ENCODE results near the gene ATG13.

DNA sequence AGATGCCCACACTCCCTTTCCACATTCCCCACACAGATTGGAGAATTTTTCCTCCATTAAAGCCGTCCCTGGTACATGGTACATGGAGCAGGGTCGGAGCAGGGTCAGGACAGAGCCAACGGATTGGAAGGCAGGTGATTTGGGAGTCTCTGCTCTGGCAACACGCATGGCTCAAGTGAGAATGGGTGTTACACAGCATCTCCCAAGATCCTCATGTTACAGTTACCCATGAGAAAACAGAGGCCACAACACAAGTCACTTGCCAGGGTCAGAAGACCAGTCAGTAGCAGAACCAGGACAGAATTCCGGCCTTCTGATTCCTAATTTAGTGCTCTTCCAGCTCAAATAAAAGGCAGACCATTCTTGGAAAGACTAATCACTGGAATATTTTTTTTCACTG lies 94.0 kb downstream of the ATG13 start:
- TF ChIP-seq, protein P1, sequence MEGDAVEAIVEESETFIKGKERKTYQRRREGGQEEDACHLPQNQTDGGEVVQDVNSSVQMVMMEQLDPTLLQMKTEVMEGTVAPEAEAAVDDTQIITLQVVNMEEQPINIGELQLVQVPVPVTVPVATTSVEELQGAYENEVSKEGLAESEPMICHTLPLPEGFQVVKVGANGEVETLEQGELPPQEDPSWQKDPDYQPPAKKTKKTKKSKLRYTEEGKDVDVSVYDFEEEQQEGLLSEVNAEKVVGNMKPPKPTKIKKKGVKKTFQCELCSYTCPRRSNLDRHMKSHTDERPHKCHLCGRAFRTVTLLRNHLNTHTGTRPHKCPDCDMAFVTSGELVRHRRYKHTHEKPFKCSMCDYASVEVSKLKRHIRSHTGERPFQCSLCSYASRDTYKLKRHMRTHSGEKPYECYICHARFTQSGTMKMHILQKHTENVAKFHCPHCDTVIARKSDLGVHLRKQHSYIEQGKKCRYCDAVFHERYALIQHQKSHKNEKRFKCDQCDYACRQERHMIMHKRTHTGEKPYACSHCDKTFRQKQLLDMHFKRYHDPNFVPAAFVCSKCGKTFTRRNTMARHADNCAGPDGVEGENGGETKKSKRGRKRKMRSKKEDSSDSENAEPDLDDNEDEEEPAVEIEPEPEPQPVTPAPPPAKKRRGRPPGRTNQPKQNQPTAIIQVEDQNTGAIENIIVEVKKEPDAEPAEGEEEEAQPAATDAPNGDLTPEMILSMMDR (IDR thresholded peaks at IDR 0.05; ENCODE audit: low read length) = no peak
- no peak for TF ChIP-seq EZH2 (IDR thresholded peaks at IDR 0.05; ENCODE audit: borderline replicate concordance, low read length)

All from OCI-LY1 (cell line).